ENCODE results near the gene AKAP13. TPM values are rescaled to one million over a fixed set of nuclear protein-coding genes. Genes with fewer than 3 reads are reported as not detected.
"Not testable (repeated sequence)": the region's sequence is repeated elsewhere in the genome, so short reads cannot be mapped to it uniquely, and the experiment has no call there.

The AKAP13 gene
- total RNA-seq, 1 experiment from 2014 or later = 36.4 TPM

GRCh38 chr15:85563328-85563727 lies 182.9 kb downstream of the AKAP13 start:
- H3K4me3 ChIP-seq = no peak overlapping the region

DNA sequence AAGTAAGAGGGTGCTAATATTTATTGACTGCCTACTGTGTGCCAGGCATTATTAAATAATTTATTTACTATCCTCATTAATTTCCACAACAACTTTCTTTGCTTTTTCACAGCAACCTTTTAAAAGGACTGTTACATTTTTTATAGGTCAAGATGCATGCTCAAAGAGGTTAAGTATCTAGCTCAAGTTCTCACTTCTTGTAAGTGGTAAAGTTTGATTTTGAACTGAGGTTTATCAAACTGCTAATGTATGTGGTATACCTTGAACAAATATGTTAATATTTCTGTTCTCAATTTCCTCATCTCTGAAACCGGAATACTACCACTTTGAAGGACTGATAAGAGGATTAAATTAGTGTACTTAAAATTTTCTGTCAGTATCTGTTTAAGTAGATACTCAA lies 183.3 kb downstream of the AKAP13 start:
- Histone ChIP-seq H3K4me3 (no peak overlapping the region), H3K9me3 (no peaks in the 10 kb centered on the region), H3K27me3 (no peaks in the 10 kb centered on the region), H3K36me3 (no peaks in the 10 kb centered on the region)
- no peak for DNase-seq

More at GRCh38 chr15:85563328-85563727, 182.9 kb downstream of the AKAP13 start:
- Histone ChIP-seq H3K9me3 (no peaks in the 10 kb centered on the region), H3K36me3 (no peaks in the 10 kb centered on the region), H3K27me3 (no peaks in the 10 kb centered on the region)
- DNase-seq = no peak

- Histone ChIP-seq H3K36me3 (no peaks in the 10 kb centered on the region), H3K9me3 (no peaks in the 10 kb centered on the region), H3K27me3 (no peaks in the 10 kb centered on the region), H3K4me3 (no peak overlapping the region)
- DNase-seq = no peak
These were observed 184.3 kb downstream of the AKAP13 start for GRCh38 chr15:85564686-85565085.

GRCh38 chr15:85568261-85568808 lies 187.9 kb downstream of the AKAP13 start:
- H3K36me3 ChIP-seq = no peaks in the 10 kb centered on the region
- H3K4me3 ChIP-seq = no peak overlapping the region
- no peaks in the 10 kb centered on the region for H3K27me3 ChIP-seq
- no peaks in the 10 kb centered on the region for H3K9me3 ChIP-seq
- no peak for DNase-seq

GRCh38 chr15:85570336-85570735 lies 189.9 kb downstream of the AKAP13 start:
- Histone ChIP-seq H3K27me3 (no peaks in the 10 kb centered on the region), H3K36me3 (no peaks in the 10 kb centered on the region), H3K9me3 (no peaks in the 10 kb centered on the region), H3K4me3 (no peak overlapping the region)
- DNase-seq = no peak

DNA sequence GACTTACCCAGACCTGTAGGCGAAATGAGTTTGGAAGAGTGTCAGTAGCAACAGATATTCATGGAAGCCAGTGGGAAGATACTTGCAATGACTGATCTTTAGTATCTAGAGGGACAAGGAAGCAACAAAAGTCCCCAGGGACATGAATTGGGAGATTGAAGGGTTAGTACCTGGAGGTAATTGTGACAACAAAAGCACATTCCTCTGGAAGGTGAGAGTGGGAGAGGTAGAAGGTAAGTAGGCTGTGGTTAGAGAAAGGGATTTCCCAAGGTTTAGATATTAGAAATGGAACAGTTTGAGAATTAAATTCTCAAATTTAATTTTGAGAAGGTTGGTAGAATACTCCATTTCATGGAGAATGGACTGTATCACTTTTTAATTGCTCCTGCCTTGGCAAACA lies 191.4 kb downstream of the AKAP13 start:
- DNase-seq = no peak
- H3K4me3 ChIP-seq = no peak overlapping the region
- H3K27me3 ChIP-seq = no peaks in the 10 kb centered on the region
- no peaks in the 10 kb centered on the region for H3K9me3 ChIP-seq
- H3K36me3 ChIP-seq = no peaks in the 10 kb centered on the region

DNA sequence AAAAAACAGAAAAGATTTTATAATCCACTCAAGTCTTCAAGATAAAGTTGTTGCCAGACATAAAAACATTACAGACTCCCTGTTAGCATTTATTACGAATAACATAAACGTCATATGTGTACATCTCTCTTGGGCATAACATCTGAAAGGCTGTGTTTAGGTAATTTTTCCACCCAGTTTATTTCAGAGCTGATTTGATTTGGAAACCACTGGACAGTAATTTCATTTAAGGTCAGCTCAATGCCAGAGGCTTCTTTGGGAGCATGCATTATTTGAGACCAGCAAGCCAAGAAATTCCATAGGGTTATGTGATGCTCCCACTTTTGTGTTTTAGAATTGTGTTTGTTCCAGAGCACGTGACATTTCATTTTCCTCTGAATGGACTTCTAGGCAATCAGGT lies 196.0 kb downstream of the AKAP13 start:
- peaks cover 24% of the 10 kb centered on the region for H3K36me3 ChIP-seq
- H3K27me3 ChIP-seq = no peaks in the 10 kb centered on the region
- H3K9me3 ChIP-seq = no peaks in the 10 kb centered on the region
- no peak for DNase-seq
- no peak overlapping the region for H3K4me3 ChIP-seq

- Histone ChIP-seq H3K27me3 (no peaks in the 10 kb centered on the region), H3K4me3 (no peak overlapping the region), H3K36me3 (peaks cover 29% of the 10 kb centered on the region), H3K9me3 (no peaks in the 10 kb centered on the region)
- DNase-seq = no peak
These were observed 198.7 kb downstream of the AKAP13 start for GRCh38 chr15:85578941-85579701.

DNA sequence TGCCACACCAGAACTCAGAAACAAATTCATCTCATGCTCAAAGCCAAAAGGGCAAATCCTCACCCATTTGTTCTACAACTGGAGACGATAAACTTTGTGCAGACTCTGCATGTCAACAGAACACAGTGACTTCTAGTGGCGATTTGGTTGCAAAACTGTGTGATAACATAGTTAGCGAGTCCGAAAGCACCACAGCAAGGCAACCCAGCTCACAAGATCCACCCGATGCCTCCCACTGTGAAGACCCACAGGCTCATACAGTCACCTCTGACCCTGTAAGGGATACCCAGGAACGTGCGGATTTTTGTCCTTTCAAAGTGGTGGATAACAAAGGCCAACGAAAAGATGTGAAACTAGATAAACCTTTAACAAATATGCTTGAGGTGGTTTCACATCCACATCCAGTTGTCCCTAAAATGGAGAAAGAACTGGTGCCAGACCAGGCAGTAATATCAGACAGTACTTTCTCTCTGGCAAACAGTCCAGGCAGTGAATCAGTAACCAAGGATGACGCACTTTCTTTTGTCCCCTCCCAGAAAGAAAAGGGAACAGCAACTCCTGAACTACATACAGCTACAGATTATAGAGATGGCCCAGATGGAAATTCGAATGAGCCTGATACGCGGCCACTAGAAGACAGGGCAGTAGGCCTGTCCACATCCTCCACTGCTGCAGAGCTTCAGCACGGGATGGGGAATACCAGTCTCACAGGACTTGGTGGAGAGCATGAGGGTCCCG lies 199.7 kb downstream of the AKAP13 start:
- Histone ChIP-seq H3K4me3 (no peak overlapping the region), H3K9me3 (no peaks in the 10 kb centered on the region), H3K27me3 (no peaks in the 10 kb centered on the region), H3K36me3 (peaks cover 29% of the 10 kb centered on the region)
- DNase-seq = no peak

DNA sequence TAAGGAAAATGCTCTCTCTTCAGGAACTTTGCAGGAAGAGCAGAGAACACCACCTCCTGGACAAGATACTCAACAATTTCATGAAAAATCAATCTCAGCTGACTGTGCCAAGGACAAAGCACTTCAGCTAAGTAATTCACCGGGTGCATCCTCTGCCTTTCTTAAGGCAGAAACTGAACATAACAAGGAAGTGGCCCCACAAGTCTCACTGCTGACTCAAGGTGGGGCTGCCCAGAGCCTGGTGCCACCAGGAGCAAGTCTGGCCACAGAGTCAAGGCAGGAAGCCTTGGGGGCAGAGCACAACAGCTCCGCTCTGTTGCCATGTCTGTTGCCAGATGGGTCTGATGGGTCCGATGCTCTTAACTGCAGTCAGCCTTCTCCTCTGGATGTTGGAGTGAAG lies 200.5 kb downstream of the AKAP13 start:
- no peak for DNase-seq
- no peaks in the 10 kb centered on the region for H3K27me3 ChIP-seq
- H3K9me3 ChIP-seq = no peaks in the 10 kb centered on the region
- H3K4me3 ChIP-seq = no peak overlapping the region
- H3K36me3 ChIP-seq = peaks cover 29% of the 10 kb centered on the region

- H3K4me3 ChIP-seq = no peak overlapping the region
- no peak for DNase-seq
- no peaks in the 10 kb centered on the region for H3K27me3 ChIP-seq
- no peaks in the 10 kb centered on the region for H3K9me3 ChIP-seq
- peaks cover 29% of the 10 kb centered on the region for H3K36me3 ChIP-seq
These were observed 201.1 kb downstream of the AKAP13 start for GRCh38 chr15:85581495-85581894.

- peaks cover 29% of the 10 kb centered on the region for H3K36me3 ChIP-seq
- peak; percentile 31 for DNase-seq
- no peaks in the 10 kb centered on the region for H3K27me3 ChIP-seq
- no peak overlapping the region for H3K4me3 ChIP-seq
- H3K9me3 ChIP-seq = no peaks in the 10 kb centered on the region
These were observed 202.0 kb downstream of the AKAP13 start for GRCh38 chr15:85582131-85583079.

DNA sequence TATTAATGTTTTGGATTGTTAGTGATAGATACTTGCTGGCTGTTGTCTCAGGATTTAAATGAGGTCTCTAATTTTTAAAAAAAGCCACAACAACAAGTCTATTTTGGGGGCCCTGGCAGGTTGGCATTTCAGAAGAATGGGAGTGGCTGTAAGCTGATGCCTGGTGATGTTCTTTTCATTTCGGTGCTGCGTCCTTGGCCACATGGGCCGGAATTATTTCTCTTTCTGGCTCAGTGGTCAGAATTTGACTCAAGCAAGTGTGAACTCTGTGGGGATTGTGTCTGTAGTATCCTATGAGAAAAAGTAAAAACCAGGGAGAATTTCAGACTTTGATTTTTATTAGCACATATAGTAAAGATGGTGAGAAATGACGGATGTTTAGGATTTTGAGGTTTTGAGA lies 203.0 kb downstream of the AKAP13 start:
- DNase-seq = no peak
- Histone ChIP-seq H3K4me3 (no peak overlapping the region), H3K36me3 (peaks cover 29% of the 10 kb centered on the region), H3K9me3 (no peaks in the 10 kb centered on the region), H3K27me3 (no peaks in the 10 kb centered on the region)

DNA sequence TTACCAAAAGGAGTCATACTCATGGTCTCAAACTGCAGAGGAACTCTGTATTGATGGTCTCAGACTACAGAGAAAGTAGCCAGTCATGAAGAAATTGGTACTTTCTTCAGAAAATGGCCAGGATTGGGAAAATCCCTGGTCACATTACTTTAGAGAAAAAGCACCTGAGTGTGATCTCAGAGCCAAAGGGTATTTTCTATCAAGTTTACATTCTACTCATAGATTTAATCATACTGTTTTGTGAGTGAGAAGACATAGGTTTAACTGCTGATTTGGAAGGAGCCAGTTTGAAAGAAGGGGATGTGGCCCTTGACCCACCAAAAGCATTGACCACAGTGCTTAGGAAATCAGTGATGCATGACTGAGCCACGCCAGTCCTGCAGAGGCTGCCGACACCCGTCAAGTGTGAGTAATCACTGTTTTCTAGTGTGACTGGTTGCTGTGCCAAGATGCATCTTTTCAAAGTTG lies 203.6 kb downstream of the AKAP13 start:
- Histone ChIP-seq H3K36me3 (peaks cover 27% of the 10 kb centered on the region), H3K27me3 (no peaks in the 10 kb centered on the region), H3K9me3 (no peaks in the 10 kb centered on the region), H3K4me3 (no peak overlapping the region)
- no peak for DNase-seq

GRCh38 chr15:85584872-85585271 lies 204.5 kb downstream of the AKAP13 start:
- no peak for DNase-seq
- H3K9me3 ChIP-seq = no peaks in the 10 kb centered on the region
- H3K4me3 ChIP-seq = no peak overlapping the region
- no peaks in the 10 kb centered on the region for H3K27me3 ChIP-seq
- peaks cover 18% of the 10 kb centered on the region for H3K36me3 ChIP-seq

GRCh38 chr15:85586196-85586595 lies 205.8 kb downstream of the AKAP13 start:
- not testable (repeated sequence) for DNase-seq, H3K36me3 ChIP-seq, H3K27me3 ChIP-seq, H3K4me3 ChIP-seq, H3K9me3 ChIP-seq
